A549 (cell line): Measurements from ENCODE around the gene KCP. TPM values are rescaled to one million over a fixed set of nuclear protein-coding genes. Genes with fewer than 3 reads are reported as not detected.

Experiments
- ATAC-seq, 2 experiments: fragments of 200-7000 bp in 1 of 2; fragments of >200 bp in 1 of 2; cut with Nextera tagmentation in 1 of 2; cut with Tn5 transposase in 1 of 2; 3 replicates each; pipeline versions ENCODE4 v1.8.0 to v1.9.1; 2018 to 2020; ENCODE audit warnings: mild to moderate bottlenecking in 1 of 2, moderate library complexity in 1 of 2
- CTCF ChIA-PET: fragments of 300-600 bp; sonication (Branson Sonifier 250); formaldehyde crosslinking; extraction: SDS; loops from one replicate; lab custom pipeline; 2021; ENCODE audit warnings: antibody characterized with exemption, inconsistent platforms; lab: Yijun Ruan, JAX
- POLR2A ChIA-PET: fragments of 350-600 bp; formaldehyde crosslinking; extraction: SDS; loops from one replicate; lab custom pipeline; 2021; ENCODE audit warnings: antibody characterized with exemption, inconsistent platforms; lab: Yijun Ruan, JAX
- DNase-seq, 2 experiments: peaks; one replicate each; pipeline versions ENCODE4 v3.0.0 to v3.0.0-alpha.2; 2011 to 2016; ENCODE audit warnings: low read depth in 1 of 2, low spot score in 1 of 2
- FAIRE-seq: peaks from 2 replicates; lab custom pipeline; 2011; peaks lifted over from hg19 to GRCh38; lab: Jason Lieb, UNC
- H3K27ac ChIP-seq, 2 experiments: fragments of >200 bp; sonication (Bioruptor Twin); formaldehyde crosslinking; 3 replicates each; pipeline ENCODE4 v1.5.1; 2016 to 2017
- H3K4me1 ChIP-seq: fragments of >200 bp; sonication (Bioruptor Twin); formaldehyde crosslinking; 3 replicates; pipeline ENCODE4 v1.6.1; 2016
- H3K4me2 ChIP-seq: fragments of >200 bp; sonication (Bioruptor Twin); formaldehyde crosslinking; 3 replicates; pipeline ENCODE4 v1.6.1; 2016
- H3K4me3 ChIP-seq: fragments of >200 bp; sonication (Bioruptor Twin); formaldehyde crosslinking; 3 replicates; pipeline ENCODE4 v1.5.1; 2016
- H3K9me3 ChIP-seq: fragments of >200 bp; sonication (Bioruptor Twin); formaldehyde crosslinking; 3 replicates; pipeline ENCODE4 v1.6.1; 2016
- BHLHE40 ChIP-seq: IDR thresholded peaks from 2 replicates; pipeline ENCODE4 v1.6.1; 2012; ENCODE audit warnings: low read depth, low read length, inconsistent platforms
- CBX2 ChIP-seq: fragments of 200-600 bp; sonication (generic); IDR thresholded peaks from 2 replicates; pipeline ENCODE4 v1.6.1; 2016; ENCODE audit warnings: low read depth, mild to moderate bottlenecking, borderline replicate concordance
- CEBPB ChIP-seq, 2 experiments: fragments of >200 bp in 1 of 2; sonication (Bioruptor Twin) in 1 of 2; formaldehyde crosslinking in 1 of 2; IDR thresholded peaks; 2 replicates each; pipeline ENCODE4 v1.6.1; 2012 to 2016
- CHD4 ChIP-seq: fragments of 200-600 bp; sonication (generic); IDR thresholded peaks from 2 replicates; pipeline ENCODE4 v1.6.1; 2016; ENCODE audit warnings: antibody characterized with exemption, mild to moderate bottlenecking, borderline replicate concordance
- EHMT2 ChIP-seq: fragments of 200-600 bp; sonication (generic); IDR thresholded peaks from 2 replicates; pipeline ENCODE4 v1.6.1; 2016; ENCODE audit warnings: antibody characterized with exemption, low read depth, mild to moderate bottlenecking, moderate library complexity
- ESRRA ChIP-seq: fragments of 150-350 bp; IDR thresholded peaks from 2 replicates; pipeline ENCODE4 v1.6.1; 2014; ENCODE audit warnings: mild to moderate bottlenecking, low read length, borderline replicate concordance
- FOSL2 ChIP-seq, 2 experiments: fragments of 450-650 bp in 1 of 2; fragments of >200 bp in 1 of 2; sonication (Bioruptor Twin) in 1 of 2; formaldehyde crosslinking; IDR thresholded peaks; 2 replicates each; pipeline versions ENCODE4 v1.5.0 to v1.6.1; 2016 to 2020; ENCODE audit warnings: mild to moderate bottlenecking in 1 of 2, moderate library complexity in 1 of 2
- HEYL ChIP-seq: fragments of 250-450 bp; sonication (Bioruptor Pico); IDR thresholded peaks from 2 replicates; pipeline ENCODE4 v1.8.0; 2021; ENCODE audit warnings: mild to moderate bottlenecking, moderate library complexity
- HOXA7 ChIP-seq: fragments of 250-450 bp; sonication (Bioruptor Pico); IDR thresholded peaks from 2 replicates; pipeline ENCODE4 v1.5.0; 2020; ENCODE audit warnings: mild to moderate bottlenecking, moderate library complexity
- JUN ChIP-seq, 2 experiments: fragments of >200 bp; sonication (Bioruptor Twin); formaldehyde crosslinking; IDR thresholded peaks; 2 replicates in 1 of 2; 3 replicates in 1 of 2; pipeline ENCODE4 v1.6.1; 2016 to 2017
- NPAS2 ChIP-seq: fragments of 250-450 bp; sonication (Bioruptor Pico); IDR thresholded peaks from 2 replicates; pipeline ENCODE4 v1.8.0; 2022; ENCODE audit warnings: mild to moderate bottlenecking, moderate library complexity, borderline replicate concordance
- NR3C1 ChIP-seq: fragments of >200 bp; sonication (Bioruptor Twin); formaldehyde crosslinking; IDR thresholded peaks from 3 replicates; pipeline ENCODE4 v1.6.1; 2017
- POLR2A ChIP-seq: IDR thresholded peaks from 2 replicates; pipeline ENCODE4 v1.6.1; 2012; ENCODE audit warnings: mild to moderate bottlenecking, low read length
- POLR2AphosphoS2 ChIP-seq: conservative IDR thresholded peaks from 2 replicates; pipeline ENCODE4 v1.6.1; 2012; ENCODE audit warnings: low read length, improper control_type of control experiment, inconsistent platforms
- RAD21 ChIP-seq, 2 experiments: fragments of >200 bp in 1 of 2; sonication (Bioruptor Twin) in 1 of 2; formaldehyde crosslinking in 1 of 2; IDR thresholded peaks in 1 of 2; conservative IDR thresholded peaks in 1 of 2; 2 replicates in 1 of 2; 3 replicates in 1 of 2; pipeline ENCODE4 v1.6.1; 2012 to 2018; ENCODE audit warnings: inconsistent platforms in 1 of 2
- RFX5 ChIP-seq: fragments of 450-650 bp; IDR thresholded peaks from 2 replicates; pipeline ENCODE4 v1.7.1; 2014; ENCODE audit warnings: antibody characterized with exemption, mild to moderate bottlenecking, moderate library complexity
- SMC3 ChIP-seq: fragments of >200 bp; sonication (Bioruptor Twin); formaldehyde crosslinking; IDR thresholded peaks from 3 replicates; pipeline ENCODE4 v1.6.1; 2018; ENCODE audit warnings: inconsistent platforms
- TP53 ChIP-seq: fragments of 250-450 bp; sonication (Bioruptor Pico); IDR thresholded peaks from 2 replicates; pipeline ENCODE4 v1.5.0; 2021; ENCODE audit warnings: mild to moderate bottlenecking, moderate library complexity
- ZFP36 ChIP-seq: fragments of 450-650 bp; IDR thresholded peaks from 2 replicates; pipeline ENCODE4 v1.6.1; 2014; ENCODE audit warnings: borderline replicate concordance; ENCODE audit not compliant: partially characterized antibody
- WGBS: methylation state at CpG from one replicate; pipeline ENCODE4 v1.1.6; 2017; ENCODE audit errors: missing lambda C conversion rate; 5-methylcytosine and 5-hydroxymethylcytosine counted together
- polyA plus RNA-seq, 4 experiments: library from polyadenylated mRNA; depleted of rRNA in 3 of 4; stranded (reverse); fragments of >200 nt; fragmentation: RNase III in 1 of 4; extraction: RNeasy Plus Mini Kit Qiagen cat#74134 plus additional on column Dnase treatment in 1 of 4; gene quantifications; 2 replicates in 3 of 4; 3 replicates in 1 of 4; pipeline ENCODE4 v1.2.3, GENCODE V29; 2011 to 2017
- TF ChIP-seq, protein P1 (sequence below): fragments of 250-450 bp; sonication (Bioruptor Pico); IDR thresholded peaks from 2 replicates; pipeline ENCODE4 v1.5.0; 2020; ENCODE audit warnings: low read depth, mild to moderate bottlenecking, moderate library complexity
- TF ChIP-seq, protein P2 (sequence below): fragments of 450-650 bp; IDR thresholded peaks from 2 replicates; pipeline ENCODE4 v1.6.1; 2014; ENCODE audit warnings: antibody characterized with exemption
- TF ChIP-seq, protein P3 (sequence below): fragments of >200 bp; sonication (Bioruptor Twin); formaldehyde crosslinking; IDR thresholded peaks from 2 replicates; pipeline ENCODE4 v1.6.1; 2016
- TF ChIP-seq, protein P4 (sequence below): fragments of >200 bp; sonication (Bioruptor Twin); formaldehyde crosslinking; IDR thresholded peaks from 3 replicates; pipeline ENCODE4 v1.6.1; 2016
- TF ChIP-seq, protein P5 (sequence below): IDR thresholded peaks from 2 replicates; pipeline ENCODE4 v1.6.1; 2012
- TF ChIP-seq, protein P6 (sequence below): IDR thresholded peaks from 2 replicates; pipeline ENCODE4 v1.6.1; 2012; ENCODE audit warnings: low read depth, borderline replicate concordance
- TF ChIP-seq, protein P7 (sequence below): IDR thresholded peaks from 2 replicates; pipeline ENCODE4 v1.6.1; 2012
- TF ChIP-seq, protein P8 (sequence below): fragments of 200-600 bp; sonication (generic); IDR thresholded peaks from 2 replicates; pipeline ENCODE4 v1.6.1; 2016; ENCODE audit warnings: antibody characterized with exemption, mild to moderate bottlenecking, moderate library complexity

The KCP gene
- polyA plus RNA-seq, 2 of the 4 experiments (the other 2 are of a cell fraction): 0.14 TPM; not detected in 1

DNA sequence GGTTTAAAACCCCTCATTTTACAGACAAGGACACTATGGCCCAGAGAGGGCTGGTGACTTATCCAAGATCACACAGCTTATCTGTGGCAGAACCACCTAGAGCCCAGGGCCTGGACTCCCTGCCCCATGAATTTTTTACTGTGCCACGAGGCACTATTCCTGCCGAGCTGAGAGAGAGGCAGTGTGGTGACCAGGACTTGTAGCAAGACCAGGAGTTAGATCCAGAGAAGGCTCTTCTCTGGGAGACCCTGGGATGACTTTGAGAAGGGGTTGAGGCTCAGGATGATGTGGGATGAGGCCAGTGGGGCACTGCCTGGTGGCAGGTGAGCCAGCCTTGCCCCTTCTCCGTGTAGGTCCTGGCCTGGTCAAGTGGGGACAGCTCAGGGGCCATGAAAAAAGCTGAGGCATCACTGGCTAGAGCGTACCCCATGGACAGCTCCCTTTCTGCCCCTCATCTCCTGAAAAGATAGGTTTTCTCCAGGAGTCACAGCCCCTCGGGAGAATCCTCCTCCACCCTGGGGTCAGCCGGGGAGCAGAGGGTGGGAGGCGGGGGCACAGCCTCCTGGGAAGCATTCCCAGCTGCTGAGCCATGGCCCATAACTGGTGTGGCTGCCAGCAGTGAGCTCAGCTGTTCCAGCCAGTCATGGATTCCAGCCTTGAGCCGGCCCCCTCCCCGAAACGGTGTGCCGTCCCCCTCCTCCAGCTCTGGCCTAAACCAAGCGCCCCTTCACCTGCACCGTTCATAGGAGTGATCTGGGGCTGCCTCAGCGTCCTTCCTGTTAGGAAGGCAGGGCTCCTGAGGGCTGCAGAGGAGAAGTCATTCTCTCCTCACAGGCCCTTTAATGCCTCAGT lies 74.5 kb downstream of the KCP start:
- CTCF ChIA-PET: interaction anchor here (1.0 to 5.6 kb wide), 4 partner anchors 17 to 44 kb away, joined by 3 to 22 read pairs (median 4); no protein-coding TSS in a partner anchor

DNA sequence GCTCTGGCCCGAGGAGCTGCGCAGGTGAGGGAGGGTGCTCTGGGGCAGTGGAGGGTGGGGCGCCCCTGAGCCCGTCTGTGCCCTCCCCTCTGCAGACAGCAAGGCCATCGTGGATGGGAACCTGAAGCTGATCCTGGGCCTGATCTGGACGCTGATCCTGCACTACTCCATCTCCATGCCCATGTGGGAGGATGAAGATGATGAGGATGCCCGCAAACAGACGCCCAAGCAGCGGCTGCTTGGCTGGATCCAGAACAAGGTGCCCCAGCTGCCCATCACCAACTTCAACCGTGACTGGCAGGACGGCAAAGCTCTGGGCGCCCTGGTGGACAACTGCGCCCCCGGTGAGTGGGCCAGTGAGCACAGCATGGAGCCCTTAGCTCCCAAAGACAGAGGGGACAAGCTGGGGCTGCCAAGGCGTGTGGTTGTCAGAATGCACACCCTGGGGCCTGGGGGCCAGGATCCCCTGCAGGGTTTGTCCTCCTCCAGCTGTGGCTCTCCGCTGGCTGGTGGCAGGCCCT lies 75.2 kb downstream of the KCP start:
- DNase-seq (no peak), FAIRE-seq (no peak), ATAC-seq (no peak)
- ChIA-PET CTCF (interaction anchor here (1.0 to 5.6 kb wide), 3 partner anchors 16 to 45 kb away, joined by 3 to 22 read pairs (median 4); no protein-coding TSS in a partner anchor), POLR2A (no interaction called here)
- Histone ChIP-seq H3K4me3 (no peak overlapping the region), H3K9me3 (no peaks in the 10 kb centered on the region), H3K4me1 (peaks cover 28% of the 10 kb centered on the region), H3K4me2 (no peak overlapping the region), H3K27ac (no peak overlapping the region)
- WGBS: 90% methylated on average over 13 of the region's 16 CpGs
- TF ChIP-seq, protein P1, sequence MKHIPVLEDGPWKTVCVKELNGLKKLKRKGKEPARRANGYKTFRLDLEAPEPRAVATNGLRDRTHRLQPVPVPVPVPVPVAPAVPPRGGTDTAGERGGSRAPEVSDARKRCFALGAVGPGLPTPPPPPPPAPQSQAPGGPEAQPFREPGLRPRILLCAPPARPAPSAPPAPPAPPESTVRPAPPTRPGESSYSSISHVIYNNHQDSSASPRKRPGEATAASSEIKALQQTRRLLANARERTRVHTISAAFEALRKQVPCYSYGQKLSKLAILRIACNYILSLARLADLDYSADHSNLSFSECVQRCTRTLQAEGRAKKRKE (CRISPR knock-in tag): no peak
- TF ChIP-seq NPAS2 (CRISPR knock-in tag) (no peak), CEBPB (IDR thresholded peaks at IDR 0.05) (no peak), ZFP36 (no peak), HOXA7 (CRISPR knock-in tag) (no peak), EHMT2 (no peak), HEYL (CRISPR knock-in tag) (no peak), SMC3 (no peak), CBX2 (no peak), TP53 (CRISPR knock-in tag) (no peak)
- TF ChIP-seq, protein P2, sequence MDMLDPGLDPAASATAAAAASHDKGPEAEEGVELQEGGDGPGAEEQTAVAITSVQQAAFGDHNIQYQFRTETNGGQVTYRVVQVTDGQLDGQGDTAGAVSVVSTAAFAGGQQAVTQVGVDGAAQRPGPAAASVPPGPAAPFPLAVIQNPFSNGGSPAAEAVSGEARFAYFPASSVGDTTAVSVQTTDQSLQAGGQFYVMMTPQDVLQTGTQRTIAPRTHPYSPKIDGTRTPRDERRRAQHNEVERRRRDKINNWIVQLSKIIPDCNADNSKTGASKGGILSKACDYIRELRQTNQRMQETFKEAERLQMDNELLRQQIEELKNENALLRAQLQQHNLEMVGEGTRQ: no peak
- TF ChIP-seq, protein P3, sequence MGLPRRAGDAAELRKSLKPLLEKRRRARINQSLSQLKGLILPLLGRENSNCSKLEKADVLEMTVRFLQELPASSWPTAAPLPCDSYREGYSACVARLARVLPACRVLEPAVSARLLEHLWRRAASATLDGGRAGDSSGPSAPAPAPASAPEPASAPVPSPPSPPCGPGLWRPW: no peak
- TF ChIP-seq, protein P4, sequence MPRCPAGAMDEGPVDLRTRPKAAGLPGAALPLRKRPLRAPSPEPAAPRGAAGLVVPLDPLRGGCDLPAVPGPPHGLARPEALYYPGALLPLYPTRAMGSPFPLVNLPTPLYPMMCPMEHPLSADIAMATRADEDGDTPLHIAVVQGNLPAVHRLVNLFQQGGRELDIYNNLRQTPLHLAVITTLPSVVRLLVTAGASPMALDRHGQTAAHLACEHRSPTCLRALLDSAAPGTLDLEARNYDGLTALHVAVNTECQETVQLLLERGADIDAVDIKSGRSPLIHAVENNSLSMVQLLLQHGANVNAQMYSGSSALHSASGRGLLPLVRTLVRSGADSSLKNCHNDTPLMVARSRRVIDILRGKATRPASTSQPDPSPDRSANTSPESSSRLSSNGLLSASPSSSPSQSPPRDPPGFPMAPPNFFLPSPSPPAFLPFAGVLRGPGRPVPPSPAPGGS: no peak
- TF ChIP-seq, protein P5, sequence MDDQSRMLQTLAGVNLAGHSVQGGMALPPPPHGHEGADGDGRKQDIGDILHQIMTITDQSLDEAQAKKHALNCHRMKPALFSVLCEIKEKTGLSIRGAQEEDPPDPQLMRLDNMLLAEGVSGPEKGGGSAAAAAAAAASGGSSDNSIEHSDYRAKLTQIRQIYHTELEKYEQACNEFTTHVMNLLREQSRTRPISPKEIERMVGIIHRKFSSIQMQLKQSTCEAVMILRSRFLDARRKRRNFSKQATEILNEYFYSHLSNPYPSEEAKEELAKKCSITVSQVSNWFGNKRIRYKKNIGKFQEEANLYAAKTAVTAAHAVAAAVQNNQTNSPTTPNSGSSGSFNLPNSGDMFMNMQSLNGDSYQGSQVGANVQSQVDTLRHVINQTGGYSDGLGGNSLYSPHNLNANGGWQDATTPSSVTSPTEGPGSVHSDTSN: no peak
- TF ChIP-seq, protein P6, sequence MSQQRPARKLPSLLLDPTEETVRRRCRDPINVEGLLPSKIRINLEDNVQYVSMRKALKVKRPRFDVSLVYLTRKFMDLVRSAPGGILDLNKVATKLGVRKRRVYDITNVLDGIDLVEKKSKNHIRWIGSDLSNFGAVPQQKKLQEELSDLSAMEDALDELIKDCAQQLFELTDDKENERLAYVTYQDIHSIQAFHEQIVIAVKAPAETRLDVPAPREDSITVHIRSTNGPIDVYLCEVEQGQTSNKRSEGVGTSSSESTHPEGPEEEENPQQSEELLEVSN: no peak
- TF ChIP-seq, protein P7, sequence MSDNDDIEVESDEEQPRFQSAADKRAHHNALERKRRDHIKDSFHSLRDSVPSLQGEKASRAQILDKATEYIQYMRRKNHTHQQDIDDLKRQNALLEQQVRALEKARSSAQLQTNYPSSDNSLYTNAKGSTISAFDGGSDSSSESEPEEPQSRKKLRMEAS: no peak

More for the DNA sequence above, 74.5 kb downstream of the KCP start:
- Histone ChIP-seq H3K4me2 (no peak overlapping the region), H3K27ac (no peak overlapping the region), H3K9me3 (no peaks in the 10 kb centered on the region), H3K4me3 (no peak overlapping the region), H3K4me1 (peaks cover 28% of the 10 kb centered on the region)
- TF ChIP-seq POLR2AphosphoS2: no peak
- TF ChIP-seq NR3C1: no peak
- no peak for TF ChIP-seq POLR2A
- TF ChIP-seq ESRRA: no peak
- TF ChIP-seq JUN (IDR thresholded peaks at IDR 0.05): no peak
- TF ChIP-seq CHD4: no peak
- TF ChIP-seq BHLHE40: no peak
- no peak for TF ChIP-seq RAD21 (conservative IDR thresholded peaks at IDR 0.05 in 1 of 2, IDR thresholded peaks at IDR 0.05 in 1 of 2)
- TF ChIP-seq, protein P8, sequence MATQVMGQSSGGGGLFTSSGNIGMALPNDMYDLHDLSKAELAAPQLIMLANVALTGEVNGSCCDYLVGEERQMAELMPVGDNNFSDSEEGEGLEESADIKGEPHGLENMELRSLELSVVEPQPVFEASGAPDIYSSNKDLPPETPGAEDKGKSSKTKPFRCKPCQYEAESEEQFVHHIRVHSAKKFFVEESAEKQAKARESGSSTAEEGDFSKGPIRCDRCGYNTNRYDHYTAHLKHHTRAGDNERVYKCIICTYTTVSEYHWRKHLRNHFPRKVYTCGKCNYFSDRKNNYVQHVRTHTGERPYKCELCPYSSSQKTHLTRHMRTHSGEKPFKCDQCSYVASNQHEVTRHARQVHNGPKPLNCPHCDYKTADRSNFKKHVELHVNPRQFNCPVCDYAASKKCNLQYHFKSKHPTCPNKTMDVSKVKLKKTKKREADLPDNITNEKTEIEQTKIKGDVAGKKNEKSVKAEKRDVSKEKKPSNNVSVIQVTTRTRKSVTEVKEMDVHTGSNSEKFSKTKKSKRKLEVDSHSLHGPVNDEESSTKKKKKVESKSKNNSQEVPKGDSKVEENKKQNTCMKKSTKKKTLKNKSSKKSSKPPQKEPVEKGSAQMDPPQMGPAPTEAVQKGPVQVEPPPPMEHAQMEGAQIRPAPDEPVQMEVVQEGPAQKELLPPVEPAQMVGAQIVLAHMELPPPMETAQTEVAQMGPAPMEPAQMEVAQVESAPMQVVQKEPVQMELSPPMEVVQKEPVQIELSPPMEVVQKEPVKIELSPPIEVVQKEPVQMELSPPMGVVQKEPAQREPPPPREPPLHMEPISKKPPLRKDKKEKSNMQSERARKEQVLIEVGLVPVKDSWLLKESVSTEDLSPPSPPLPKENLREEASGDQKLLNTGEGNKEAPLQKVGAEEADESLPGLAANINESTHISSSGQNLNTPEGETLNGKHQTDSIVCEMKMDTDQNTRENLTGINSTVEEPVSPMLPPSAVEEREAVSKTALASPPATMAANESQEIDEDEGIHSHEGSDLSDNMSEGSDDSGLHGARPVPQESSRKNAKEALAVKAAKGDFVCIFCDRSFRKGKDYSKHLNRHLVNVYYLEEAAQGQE: no peak
- TF ChIP-seq, protein P1 (CRISPR knock-in tag): no peak
- TF ChIP-seq FOSL2 (IDR thresholded peaks at IDR 0.05): no peak
- no peak for TF ChIP-seq FOSL2 (CRISPR knock-in tag; IDR thresholded peaks at IDR 0.05)
- TF ChIP-seq RFX5: no peak
- no peak for DNase-seq
- POLR2A ChIA-PET: no interaction called here
- FAIRE-seq: no peak
- WGBS: 71% methylated on average over 11 of the region's 14 CpGs
- ATAC-seq: no peak
